Trophoblast cell (in vitro differentiated cells and primary cell): ENCODE data around the gene TCF12.

Experiments used
- DNase-seq, 2 donors: peaks; one replicate each; pipeline ENCODE4 v3.0.0-alpha.2; 2016
- H2AFZ ChIP-seq: 2 replicates; pipeline ENCODE4 v1.6.1; 2013; ENCODE audit warnings: low read length, moderate library complexity, mild to moderate bottlenecking; ENCODE audit not compliant: insufficient read depth, poor library complexity
- H2AK5ac ChIP-seq: 2 replicates; pipeline ENCODE4 v1.6.1; 2013; ENCODE audit warnings: mild to moderate bottlenecking, low read length
- H2BK120ac ChIP-seq: 2 replicates; pipeline ENCODE4 v1.6.1; 2013; ENCODE audit warnings: low read length, mild to moderate bottlenecking, moderate library complexity; ENCODE audit not compliant: insufficient read depth, poor library complexity
- H2BK12ac ChIP-seq: 2 replicates; pipeline ENCODE4 v1.6.1; 2013; ENCODE audit warnings: mild to moderate bottlenecking, low read length, moderate library complexity
- H2BK5ac ChIP-seq: 2 replicates; pipeline ENCODE4 v1.6.1; 2013; ENCODE audit warnings: low read length, low read depth, moderate library complexity, mild to moderate bottlenecking; ENCODE audit not compliant: poor library complexity
- H3K14ac ChIP-seq: 2 replicates; pipeline ENCODE4 v1.6.1; 2013; ENCODE audit warnings: mild to moderate bottlenecking, low read length
- H3K18ac ChIP-seq: 2 replicates; pipeline ENCODE4 v1.6.1; 2013; ENCODE audit warnings: mild to moderate bottlenecking, low read length
- H3K23ac ChIP-seq: 2 replicates; pipeline ENCODE4 v1.6.1; 2013; ENCODE audit warnings: low read length
- H3K27ac ChIP-seq: 2 replicates; pipeline ENCODE4 v1.5.1; 2013; ENCODE audit warnings: low read depth, mild to moderate bottlenecking, inconsistent platforms, low read length, moderate library complexity
- H3K27me3 ChIP-seq: 2 replicates; pipeline ENCODE4 v1.6.1; 2013; ENCODE audit warnings: inconsistent platforms, mild to moderate bottlenecking, low read length, moderate library complexity; ENCODE audit not compliant: insufficient read depth
- H3K36me3 ChIP-seq, 2 experiments: 1 replicate in 1 of 2; 2 replicates in 1 of 2; pipeline ENCODE4 v1.6.1; 2013; ENCODE audit warnings: low read length in 2 of 2, mild to moderate bottlenecking in 2 of 2, moderate library complexity in 1 of 2; ENCODE audit not compliant: insufficient read depth in 2 of 2, control insufficient read depth in 1 of 2
- H3K4ac ChIP-seq: 2 replicates; pipeline ENCODE4 v1.6.1; 2013; ENCODE audit warnings: low read depth, mild to moderate bottlenecking, low read length, moderate library complexity
- H3K4me1 ChIP-seq, 2 experiments: 1 replicate in 1 of 2; 2 replicates in 1 of 2; pipeline ENCODE4 v1.6.1; 2013; ENCODE audit warnings: low read length in 2 of 2, mild to moderate bottlenecking in 2 of 2, moderate library complexity in 1 of 2; ENCODE audit not compliant: insufficient read depth in 2 of 2, control insufficient read depth in 1 of 2
- H3K4me2 ChIP-seq: 2 replicates; pipeline ENCODE4 v1.6.1; 2013; ENCODE audit warnings: inconsistent platforms, mild to moderate bottlenecking, low read length, moderate library complexity
- H3K4me3 ChIP-seq: 2 replicates; pipeline ENCODE4 v1.5.1; 2013; ENCODE audit warnings: mild to moderate bottlenecking, low read depth, low read length, inconsistent platforms
- H3K79me1 ChIP-seq: one replicate; pipeline ENCODE4 v1.6.1; 2013; ENCODE audit warnings: low read length
- H3K79me2 ChIP-seq: 2 replicates; pipeline ENCODE4 v1.6.1; 2013; ENCODE audit warnings: low read length, mild to moderate bottlenecking; ENCODE audit not compliant: control insufficient read depth, insufficient read depth, poor library complexity
- H3K9ac ChIP-seq: 2 replicates; pipeline ENCODE4 v1.6.1; 2013; ENCODE audit warnings: mild to moderate bottlenecking, low read length
- H3K9me3 ChIP-seq: 2 replicates; pipeline ENCODE4 v1.6.1; 2013; ENCODE audit warnings: low read depth, mild to moderate bottlenecking, control low read depth, inconsistent platforms, low read length; ENCODE audit not compliant: insufficient read depth
- H4K12ac ChIP-seq: 2 replicates; pipeline ENCODE4 v1.6.1; 2013; ENCODE audit warnings: low read depth, mild to moderate bottlenecking, low read length, moderate library complexity
- H4K8ac ChIP-seq: 2 replicates; pipeline ENCODE4 v1.6.1; 2013; ENCODE audit warnings: low read depth, mild to moderate bottlenecking, low read length, moderate library complexity
- H4K91ac ChIP-seq: one replicate; pipeline ENCODE4 v1.6.1; 2013; ENCODE audit warnings: low read depth, mild to moderate bottlenecking, low read length, moderate library complexity
- WGBS: extraction: QIAGEN DNeasy Blood & Tissue Kit; methylation state at CpG from one replicate; pipeline ENCODE4 v1.1.7; 2013; ENCODE audit warnings: missing lambda C conversion rate; ENCODE audit not compliant: insufficient read length, insufficient coverage; ENCODE audit errors: extremely low coverage; 5-methylcytosine and 5-hydroxymethylcytosine counted together

Gene TCF12

DNA sequence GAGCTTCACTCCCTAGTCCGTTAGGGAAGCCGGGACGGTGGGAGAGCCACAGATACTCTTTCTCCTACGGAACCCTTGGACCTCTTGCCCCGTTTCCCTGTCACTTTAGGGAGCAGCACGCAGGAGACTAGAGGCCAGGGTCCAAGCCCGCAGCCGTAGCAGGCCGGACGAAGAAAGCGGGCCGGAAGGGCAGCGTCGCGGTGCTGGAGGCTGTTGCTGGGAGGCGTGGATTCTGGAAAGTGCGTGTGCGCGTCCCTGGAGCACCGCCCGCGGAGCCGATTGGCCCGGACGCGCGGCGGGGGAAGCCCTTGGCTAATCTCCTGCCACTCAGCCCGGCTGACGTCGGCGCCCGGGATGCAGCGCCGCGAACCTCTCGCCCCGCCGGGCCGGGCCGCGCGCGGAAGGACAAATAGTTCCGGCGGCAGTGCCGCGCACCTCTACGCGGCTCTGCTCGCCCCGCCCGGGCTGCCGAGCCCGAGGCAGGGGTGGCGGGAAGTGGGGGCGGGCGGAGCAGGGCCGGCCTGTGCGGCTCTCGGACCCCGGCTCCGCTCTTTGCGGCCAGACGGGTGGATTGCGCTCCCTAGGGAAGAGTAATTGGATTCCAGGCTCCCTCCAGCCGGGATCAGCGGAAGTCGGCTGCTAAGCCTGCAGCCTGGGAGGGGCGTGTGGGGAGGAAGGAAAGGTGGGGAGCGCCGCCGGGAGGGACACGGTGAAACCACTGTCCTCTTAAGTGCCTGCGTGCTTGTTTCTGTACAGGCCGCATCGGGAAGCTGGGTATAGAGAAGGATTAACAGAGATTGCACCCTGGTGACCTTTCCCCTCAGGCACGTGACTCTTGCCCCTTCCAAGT, 31.3 kb upstream of the TCF12 start:
- H3K9me3 ChIP-seq: no peaks in the 10 kb centered on the region
- H3K18ac ChIP-seq: peak overlapping the region; percentile 56
- peaks cover 2% of the 10 kb centered on the region for H3K79me2 ChIP-seq
- peak overlapping the region; percentile 80 for H3K14ac ChIP-seq
- peaks cover 3% of the 10 kb centered on the region in 2 experiments for H3K4me1 ChIP-seq
- no peak overlapping the region for H2AK5ac ChIP-seq
- H2BK12ac ChIP-seq: peak overlapping the region; percentile 6
- peak overlapping the region; percentile 69 for H4K91ac ChIP-seq
- H2BK120ac ChIP-seq: peak overlapping the region; percentile 76
- no peaks in the 10 kb centered on the region for H3K27me3 ChIP-seq
- peak overlapping the region; percentile 95 for H3K27ac ChIP-seq
- no CpG with 5 or more reads among the region's 78 CpGs for WGBS
- peak; percentile 96 to 98 for DNase-seq
- H4K8ac ChIP-seq: peak overlapping the region; percentile 90
- H3K9ac ChIP-seq: peak overlapping the region; percentile 88
- peak overlapping the region; percentile 54 for H2BK5ac ChIP-seq
- H3K23ac ChIP-seq: no peak overlapping the region
- H3K79me1 ChIP-seq: peaks cover 10% of the 10 kb centered on the region
- H3K4me3 ChIP-seq: peak overlapping the region; percentile 74
- no peaks in the 10 kb centered on the region for H3K36me3 ChIP-seq
- peak overlapping the region; percentile 79 for H2AFZ ChIP-seq
- peak overlapping the region; percentile 83 for H4K12ac ChIP-seq
- peak overlapping the region; percentile 85 for H3K4me2 ChIP-seq
- peak overlapping the region; percentile 21 for H3K4ac ChIP-seq

DNA sequence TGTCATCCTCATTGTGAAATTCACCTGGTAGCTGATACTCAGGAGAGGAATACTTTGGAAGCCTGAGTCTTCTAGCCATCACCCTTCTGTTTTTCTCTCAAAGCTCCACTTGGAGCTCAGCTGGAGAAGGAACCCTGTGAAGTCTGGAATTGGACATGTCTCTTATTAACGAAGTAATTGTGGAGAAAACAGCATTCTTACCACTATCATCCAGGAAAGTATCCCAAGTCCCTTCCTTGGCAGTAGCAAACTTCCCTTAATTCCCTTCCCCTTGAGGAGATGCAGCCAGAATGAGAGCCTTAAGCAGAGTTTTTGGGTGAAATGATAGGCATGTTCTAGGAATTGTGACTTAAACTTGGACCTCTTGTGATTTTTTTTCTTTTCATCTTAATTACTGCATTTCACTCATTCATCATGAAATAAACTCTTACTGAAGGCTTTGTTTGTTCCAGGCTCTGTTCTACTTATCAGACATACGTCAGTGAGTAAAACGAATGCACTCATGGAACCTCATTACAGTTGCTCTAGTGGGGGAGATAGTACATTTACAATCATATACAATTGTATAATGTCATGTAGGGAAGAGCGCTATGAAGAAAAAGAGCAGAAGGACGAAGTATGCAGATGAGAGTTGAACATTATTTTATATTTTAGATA, 30.5 kb upstream of the TCF12 start:
- Histone ChIP-seq H3K4me3 (peak overlapping the region; percentile 74), H3K27ac (peak overlapping the region; percentile 95), H3K79me1 (peaks cover 10% of the 10 kb centered on the region), H3K9me3 (no peaks in the 10 kb centered on the region), H3K27me3 (no peaks in the 10 kb centered on the region), H2BK120ac (peak overlapping the region; percentile 76), H2AK5ac (no peak overlapping the region), H3K4me2 (peak overlapping the region; percentile 85), H4K12ac (peak overlapping the region; percentile 54), H3K18ac (no peak overlapping the region), H3K9ac (peak overlapping the region; percentile 88), H3K4me1 (peaks cover 3% of the 10 kb centered on the region in 2 experiments), H3K4ac (no peak overlapping the region), H2BK5ac (no peak overlapping the region), H3K36me3 (no peaks in the 10 kb centered on the region), H3K79me2 (peaks cover 2% of the 10 kb centered on the region), H2AFZ (peak overlapping the region; percentile 79), H3K14ac (peak overlapping the region; percentile 80), H2BK12ac (no peak overlapping the region), H3K23ac (no peak overlapping the region), H4K8ac (peak overlapping the region; percentile 90), H4K91ac (peak overlapping the region; percentile 69)
- WGBS: no CpG with 5 or more reads among the region's 5 CpGs
- no peak for DNase-seq

- Histone ChIP-seq H3K27me3 (no peaks in the 10 kb centered on the region), H3K4me2 (no peak overlapping the region), H4K91ac (no peak overlapping the region), H2AFZ (no peak overlapping the region), H4K8ac (no peak overlapping the region), H3K9ac (no peak overlapping the region), H2BK5ac (no peak overlapping the region), H3K27ac (no peak overlapping the region), H3K79me1 (peaks cover 10% of the 10 kb centered on the region), H2BK12ac (no peak overlapping the region), H2BK120ac (no peak overlapping the region), H3K79me2 (peaks cover 2% of the 10 kb centered on the region), H3K9me3 (no peaks in the 10 kb centered on the region), H3K4me3 (no peak overlapping the region), H3K4me1 (peaks cover 3% of the 10 kb centered on the region in 2 experiments), H3K23ac (no peak overlapping the region), H2AK5ac (no peak overlapping the region), H3K18ac (no peak overlapping the region), H4K12ac (no peak overlapping the region), H3K36me3 (no peaks in the 10 kb centered on the region), H3K4ac (no peak overlapping the region), H3K14ac (no peak overlapping the region)
- no CpG with 5 or more reads among the region's 2 CpGs for WGBS
- DNase-seq: no peak
Observed at GRCh38 chr15:56890038-56890437, 28.4 kb upstream of the TCF12 start.

DNA sequence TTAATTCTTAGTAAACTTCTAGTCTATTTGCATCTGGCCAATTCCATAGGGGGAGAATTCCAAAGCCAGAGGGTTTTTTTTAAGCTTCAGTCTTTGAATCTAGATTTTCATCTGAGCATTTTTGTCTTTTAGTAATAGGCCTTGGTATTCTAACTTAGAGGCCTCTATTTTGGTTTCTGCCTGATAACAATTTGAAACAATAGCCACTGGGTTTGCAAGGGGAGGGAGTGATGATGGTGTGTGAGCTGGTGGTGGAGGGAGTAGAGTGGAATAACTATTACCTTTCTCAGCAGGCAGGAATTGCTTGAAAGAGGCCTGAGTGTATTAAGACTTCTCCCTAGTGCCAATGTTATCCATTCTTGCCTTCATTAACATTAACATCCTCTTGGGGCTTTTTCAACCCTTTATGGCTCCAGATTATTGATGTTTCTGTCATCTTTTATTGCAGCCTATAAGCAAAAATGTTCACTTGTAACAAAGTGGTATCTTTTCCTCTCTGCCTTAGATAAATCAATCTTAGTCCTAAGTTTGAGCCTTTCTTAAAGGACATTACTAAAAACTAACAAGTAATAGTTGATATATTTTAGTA, 26.5 kb upstream of the TCF12 start:
- Histone ChIP-seq H3K4me2 (no peak overlapping the region), H4K12ac (no peak overlapping the region), H2BK12ac (no peak overlapping the region), H3K18ac (no peak overlapping the region), H4K91ac (no peak overlapping the region), H3K79me2 (peaks cover 2% of the 10 kb centered on the region), H3K9me3 (no peaks in the 10 kb centered on the region), H3K27ac (no peak overlapping the region), H3K27me3 (no peaks in the 10 kb centered on the region), H2BK120ac (no peak overlapping the region), H2BK5ac (no peak overlapping the region), H4K8ac (no peak overlapping the region), H2AFZ (no peak overlapping the region), H3K9ac (no peak overlapping the region), H2AK5ac (no peak overlapping the region), H3K23ac (no peak overlapping the region), H3K4me3 (no peak overlapping the region), H3K79me1 (peaks cover 8% of the 10 kb centered on the region), H3K36me3 (no peaks in the 10 kb centered on the region), H3K4me1 (peaks cover 0 to 2% of the 10 kb centered on the region in 2 experiments), H3K14ac (no peak overlapping the region), H3K4ac (no peak overlapping the region)
- DNase-seq: no peak
